Measurements from ENCODE around the gene SCN5A.

The SCN5A gene

GRCh38 chr3:38649500-38650247, at the start of gene SCN5A:
Gene SCN5A, minus strand, starts transcription at chr3:38649687. Its CDS starts 16,380 bp downstream, at chr3:38633307.
- DNase-seq (ENCODE audit: low read depth): no peak

- DNase-seq (ENCODE audit: low read depth): no peak
These were observed 49.3 kb upstream of the SCN5A start for GRCh38 chr3:38698760-38699159.

- no peak for DNase-seq (ENCODE audit: low read depth)
These were observed 48.6 kb upstream of the SCN5A start for GRCh38 chr3:38698061-38698460.

GRCh38 chr3:38696034-38696433, 46.5 kb upstream of the SCN5A start:
- DNase-seq (ENCODE audit: low read depth): no peak

DNA sequence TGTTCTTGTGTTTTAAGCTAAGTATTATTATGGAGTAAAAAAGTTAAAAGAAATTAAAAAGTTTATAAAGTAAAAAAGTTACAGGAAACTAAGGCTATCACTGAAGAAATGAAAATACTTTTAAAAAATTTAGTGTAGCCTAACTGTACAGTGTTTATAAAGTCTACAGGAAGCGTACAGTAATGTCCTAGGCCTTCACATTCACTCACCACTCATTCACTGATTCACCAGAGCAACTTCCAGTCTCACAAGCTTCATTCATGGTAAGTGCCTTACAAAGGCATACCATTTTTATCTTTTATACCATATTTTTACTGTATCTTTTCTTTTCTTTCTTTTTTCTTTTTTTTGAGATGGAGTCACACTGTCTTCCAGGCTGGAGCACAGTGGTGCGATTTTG, 40.7 kb upstream of the SCN5A start:
- DNase-seq (ENCODE audit: low read depth): no peak

- no peak for DNase-seq (ENCODE audit: low read depth)
These were observed 40.3 kb upstream of the SCN5A start for GRCh38 chr3:38689774-38690173.

- no peak for DNase-seq (ENCODE audit: low read depth)
These were observed 39.9 kb upstream of the SCN5A start for GRCh38 chr3:38689346-38689745.

DNA sequence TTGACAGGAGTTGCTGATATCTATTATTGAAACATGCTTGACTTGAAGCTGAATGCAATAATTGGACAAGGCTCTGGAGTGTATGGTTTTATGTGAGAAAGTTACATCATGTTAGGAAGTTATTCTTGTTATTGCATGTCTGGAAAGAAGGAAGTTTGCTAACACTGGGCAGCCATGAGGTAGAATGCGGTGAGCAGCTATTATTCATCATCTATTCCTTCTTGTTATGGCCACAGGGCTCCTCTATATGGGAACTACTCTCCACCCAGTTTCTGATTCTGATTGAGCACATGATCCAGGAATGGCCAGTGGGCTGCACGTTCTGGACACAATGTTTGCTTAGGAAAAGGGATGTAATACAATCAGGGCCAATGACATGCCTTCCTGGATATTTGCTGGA, 37.8 kb upstream of the SCN5A start:
- DNase-seq (ENCODE audit: low read depth): no peak

GRCh38 chr3:38684546-38684945, 35.1 kb upstream of the SCN5A start:
- no peak for DNase-seq (ENCODE audit: low read depth)

DNA sequence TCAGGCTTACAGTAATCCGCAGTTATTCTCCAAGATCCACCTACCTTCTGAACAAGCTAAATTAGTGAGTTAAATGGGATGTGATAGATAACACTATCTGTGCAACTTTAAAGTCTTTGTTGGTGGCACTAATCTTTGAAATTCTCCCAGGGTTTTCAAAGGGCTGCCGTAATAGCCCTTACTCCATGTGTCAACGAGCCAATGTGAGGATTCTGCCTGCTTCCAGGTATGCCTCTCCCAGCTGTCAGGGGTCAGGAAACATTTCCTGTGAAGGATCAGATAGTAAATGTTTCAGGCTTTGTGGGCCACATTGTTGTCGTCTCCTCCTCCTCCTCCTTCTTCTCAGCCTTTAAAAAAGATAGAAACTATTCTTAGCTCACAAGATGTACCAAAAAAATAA, 20.2 kb upstream of the SCN5A start:
- no peak for DNase-seq (ENCODE audit: low read depth)

GRCh38 chr3:38662544-38662943, 13.1 kb upstream of the SCN5A start:
- peak; percentile 45 for DNase-seq (ENCODE audit: low read depth)

- no peak for DNase-seq (ENCODE audit: low read depth)
These were observed 9.4 kb upstream of the SCN5A start for GRCh38 chr3:38658841-38659240.

GRCh38 chr3:38657369-38657768, 7.9 kb upstream of the SCN5A start:
- no peak for DNase-seq (ENCODE audit: low read depth)

- peak; percentile 39 for DNase-seq (ENCODE audit: low read depth)
These were observed 6.3 kb upstream of the SCN5A start for GRCh38 chr3:38655708-38656300.

- DNase-seq (ENCODE audit: low read depth): no peak
These were observed 4.4 kb upstream of the SCN5A start for GRCh38 chr3:38653685-38654537.

DNA sequence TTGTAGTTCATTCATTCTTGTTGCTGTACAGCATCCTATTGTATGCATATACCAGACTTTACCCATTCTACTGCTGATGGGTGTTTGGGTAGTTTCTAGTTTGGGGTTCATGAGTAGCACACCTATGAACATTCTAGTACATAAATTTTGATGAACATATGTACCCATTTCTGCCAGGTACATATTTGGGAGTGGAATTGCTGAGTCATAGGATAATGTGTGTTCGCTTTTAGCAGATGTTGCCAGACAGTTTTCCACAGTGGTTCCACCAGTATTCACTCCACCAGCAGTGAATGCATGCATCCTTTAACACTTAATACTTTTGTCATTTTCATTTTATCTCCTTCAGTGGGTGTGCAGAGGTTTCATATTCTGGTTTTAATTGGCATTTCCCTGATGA, 3.4 kb upstream of the SCN5A start:
- DNase-seq (ENCODE audit: low read depth): no peak

- DNase-seq (ENCODE audit: low read depth): peak; percentile 41
These were observed 1.8 kb upstream of the SCN5A start for GRCh38 chr3:38651153-38651789.

DNA sequence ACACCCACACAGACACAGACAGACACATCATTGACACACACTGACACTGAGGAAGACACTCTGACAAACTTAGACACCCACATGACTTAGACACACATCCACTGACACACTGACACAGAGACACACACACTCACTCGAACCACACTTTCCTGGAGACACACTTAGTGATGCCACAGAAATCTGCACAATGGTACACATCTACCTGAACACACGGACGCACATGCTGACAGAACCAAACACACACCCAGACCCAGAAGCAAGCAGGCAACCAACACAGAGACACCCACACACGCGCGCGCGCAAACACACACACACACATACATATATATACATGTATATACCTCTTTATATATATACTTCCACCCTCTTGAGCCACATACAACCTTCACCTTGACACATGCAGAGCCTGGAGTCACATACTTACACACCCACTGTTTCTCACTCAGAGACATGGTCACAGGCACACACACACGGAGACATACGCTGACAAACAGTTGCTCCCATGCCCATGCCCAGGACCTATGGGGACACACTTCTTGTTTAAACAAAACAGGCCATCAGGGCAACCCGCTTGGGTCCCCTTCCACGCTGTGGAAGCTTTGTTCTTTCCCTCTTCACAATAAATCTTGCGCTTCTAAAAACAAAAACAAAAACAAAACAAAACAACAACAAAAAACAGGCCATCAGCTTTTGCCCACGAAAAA, 913 bp upstream of the SCN5A start:
- DNase-seq (ENCODE audit: low read depth): no peak

- no peak for DNase-seq (ENCODE audit: low read depth)
These were observed 608 bp downstream of the SCN5A start for GRCh38 chr3:38648659-38649499.

DNA sequence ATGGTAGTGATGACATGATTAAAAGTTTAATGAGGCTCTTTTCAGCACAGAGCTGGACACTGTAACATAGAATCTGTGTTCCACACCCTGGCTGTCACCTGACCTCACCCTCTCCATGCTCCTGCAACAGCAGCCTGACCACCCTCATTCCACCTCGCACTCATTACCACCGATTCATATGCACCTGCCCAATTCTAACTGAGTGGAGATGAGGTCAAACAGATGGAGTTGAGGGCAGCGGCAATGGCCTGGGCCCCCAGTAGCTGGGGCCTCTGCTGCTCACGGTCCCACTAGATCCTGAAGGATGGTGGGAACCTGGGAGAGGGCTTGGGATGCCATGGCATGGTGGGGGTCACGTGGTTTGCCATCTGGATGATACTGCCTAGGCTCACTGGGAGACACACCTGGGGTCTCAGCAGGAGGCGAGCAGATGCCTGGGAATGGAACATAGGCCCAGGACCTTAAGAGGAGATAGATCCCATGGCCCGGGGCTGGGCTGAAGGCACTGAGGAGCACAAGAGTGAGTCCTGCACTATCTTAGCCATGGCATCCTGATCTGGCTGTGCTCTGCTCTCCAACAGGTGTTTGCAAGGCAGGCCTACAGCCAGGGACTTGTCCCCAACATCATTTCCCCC, 1.3 kb downstream of the SCN5A start:
- DNase-seq (ENCODE audit: low read depth): no peak

All from amniotic epithelial cell (primary cell).